ENCODE results near the gene CCDC9B. TPM values are rescaled to one million over a fixed set of nuclear protein-coding genes. Genes with fewer than 3 reads are reported as not detected.

Gene CCDC9B
- total and polyA plus RNA-seq, 11 donors: 38.0 to 165 (median 119) TPM

- H3K4me1 ChIP-seq: peaks cover 0 to 15% (median 4%) of the 10 kb centered on the region in 12 donors
- no peak for TF ChIP-seq POLR2A (IDR thresholded peaks at IDR 0.05)
- no peak for TF ChIP-seq CTCF (IDR thresholded peaks at IDR 0.05)
- H3K36me3 ChIP-seq: no peaks in the 10 kb centered on the region
- ATAC-seq (no peak), DNase-seq (no peak)
- no peaks in the 10 kb centered on the region for H3K27me3 ChIP-seq
- WGBS, 4 donors: 32 to 61% (median 39%) methylated on average over 2 of the region's 2 CpGs
- intact Hi-C loops (cut with DNase I): loop anchor here in 1 of 10 donors (5.0 kb wide), 1 partner anchor 44 kb away; no protein-coding TSS in a partner anchor
- no peaks in the 10 kb centered on the region for H3K9me3 ChIP-seq
- H3K27ac ChIP-seq: no peak overlapping the region
- no peak overlapping the region for H3K4me3 ChIP-seq
Measured at GRCh38 chr15:40372981-40373380, 32.2 kb upstream of the CCDC9B start.

- ATAC-seq (no peak), DNase-seq (no peak)
- Histone ChIP-seq H3K9me3 (no peaks in the 10 kb centered on the region), H3K27me3 (no peaks in the 10 kb centered on the region), H3K36me3 (no peaks in the 10 kb centered on the region), H3K4me3 (no peak overlapping the region), H3K4me1 (peaks cover 0 to 33% (median 20%) of the 10 kb centered on the region in 12 donors), H3K27ac (no peak overlapping the region)
- intact Hi-C loops (cut with DNase I): loop anchor here in 8 of 10 donors (2.0 to 10.0 kb wide), 8 partner anchors 37 to 52 kb away; partner anchors contain the start of genes INAFM2 (in 4 of the 8) and IVD (in 1 of the 8)
- TF ChIP-seq CTCF (IDR thresholded peaks at IDR 0.05) (no peak), POLR2A (IDR thresholded peaks at IDR 0.05) (no peak)
- WGBS, 4 donors: 74 to 87% (median 87%) methylated on average over 11 to 13 of the region's 13 CpGs; no CpG with 5 or more reads in 1 of the 4 donors
Measured at GRCh38 chr15:40369971-40370370, 29.2 kb upstream of the CCDC9B start.

- TF ChIP-seq CTCF (IDR thresholded peaks at IDR 0.05): no peak
- no peak for TF ChIP-seq POLR2A (IDR thresholded peaks at IDR 0.05)
- WGBS, 4 donors: 90 to 98% (median 93%) methylated on average over 3 to 10 of the region's 10 CpGs
- H3K4me1 ChIP-seq: peaks cover 0 to 35% (median 20%) of the 10 kb centered on the region in 12 donors
- no peak for DNase-seq
- H3K27ac ChIP-seq: no peak overlapping the region
- no peaks in the 10 kb centered on the region for H3K36me3 ChIP-seq
- H3K27me3 ChIP-seq: no peaks in the 10 kb centered on the region
- no peak overlapping the region for H3K4me3 ChIP-seq
- no peak for ATAC-seq
- H3K9me3 ChIP-seq: no peaks in the 10 kb centered on the region
- intact Hi-C loops (cut with DNase I): loop anchor here in 8 of 10 donors (2.0 to 10.0 kb wide), 7 partner anchors 38 to 53 kb away; partner anchors contain the start of genes INAFM2 (in 4 of the 8) and IVD (in 1 of the 8)
Measured at GRCh38 chr15:40369474-40369869, 28.7 kb upstream of the CCDC9B start.

- H3K4me3 ChIP-seq: no peak overlapping the region
- intact Hi-C loops (cut with DNase I): loop anchor here in 8 of 10 donors (1.0 to 10.0 kb wide), 8 partner anchors 38 to 53 kb away; partner anchors contain the start of genes INAFM2 (in 4 of the 8) and IVD (in 1 of the 8)
- no peak for ATAC-seq
- WGBS, 4 donors: 94 to 97% (median 96%) methylated on average over 21 to 24 of the region's 24 CpGs
- H3K27me3 ChIP-seq: no peaks in the 10 kb centered on the region
- H3K27ac ChIP-seq: peak overlapping the region in 1 of 12 donors; percentile 69
- H3K36me3 ChIP-seq: no peaks in the 10 kb centered on the region
- no peak for DNase-seq
- H3K4me1 ChIP-seq: peaks cover 0 to 35% (median 20%) of the 10 kb centered on the region in 12 donors
- H3K9me3 ChIP-seq: no peaks in the 10 kb centered on the region
- TF ChIP-seq CTCF (IDR thresholded peaks at IDR 0.05) (no peak), POLR2A (IDR thresholded peaks at IDR 0.05) (no peak)
Measured at GRCh38 chr15:40368719-40369473, 28.2 kb upstream of the CCDC9B start.
